HepG2 (cell line): ENCODE results near the gene C11orf16. TPM values are rescaled to one million over a fixed set of nuclear protein-coding genes. Genes with fewer than 3 reads are reported as not detected.

Source experiments
- FOXO1 ChIP-seq: sonication (generic); formaldehyde crosslinking; IDR thresholded peaks from 2 replicates; pipeline ENCODE4 v1.4.0; 2020; ENCODE audit warnings: missing genetic modification reagents
- GTF3A ChIP-seq: sonication (generic); formaldehyde crosslinking; conservative IDR thresholded peaks from 2 replicates; pipeline ENCODE4 v1.4.0; 2020; ENCODE audit warnings: mild to moderate bottlenecking, missing genetic modification reagents
- HDAC1 ChIP-seq: sonication (generic); formaldehyde crosslinking; IDR thresholded peaks from 2 replicates; pipeline ENCODE4 v1.5.1; 2020; ENCODE audit warnings: mild to moderate bottlenecking, missing genetic modification reagents
- KLF15 ChIP-seq: sonication (generic); formaldehyde crosslinking; IDR thresholded peaks from 2 replicates; pipeline ENCODE4 v1.8.1; 2023; ENCODE audit warnings: borderline replicate concordance, mild to moderate bottlenecking, inconsistent platforms, missing genetic modification reagents, mixed read lengths
- MEIS1 ChIP-seq: sonication (generic); formaldehyde crosslinking; IDR thresholded peaks from 2 replicates; pipeline ENCODE4 v1.9.0; 2021; ENCODE audit warnings: mild to moderate bottlenecking, missing genetic modification reagents, moderate library complexity, borderline replicate concordance
- SIN3A ChIP-seq: IDR thresholded peaks from 2 replicates; pipeline ENCODE4 v1.6.1; 2011; ENCODE audit warnings: low read depth, mild to moderate bottlenecking, control low read depth, low read length, borderline replicate concordance
- STAT6 ChIP-seq: sonication (generic); formaldehyde crosslinking; IDR thresholded peaks from 2 replicates; pipeline ENCODE4 v1.4.0; 2020; ENCODE audit warnings: missing genetic modification reagents, mild to moderate bottlenecking, borderline replicate concordance
- TERF1 ChIP-seq: sonication (generic); formaldehyde crosslinking; IDR thresholded peaks from 2 replicates; pipeline ENCODE4 v1.8.0; 2022; ENCODE audit warnings: mild to moderate bottlenecking, missing genetic modification reagents, moderate library complexity
- ZBTB38 ChIP-seq: sonication (generic); formaldehyde crosslinking; IDR thresholded peaks from 2 replicates; pipeline ENCODE4 v1.5.1; 2020; ENCODE audit warnings: mild to moderate bottlenecking, missing genetic modification reagents
- ZNF143 ChIP-seq: sonication (generic); formaldehyde crosslinking; IDR thresholded peaks from 2 replicates; pipeline ENCODE4 v1.4.0; 2020; ENCODE audit warnings: missing genetic modification reagents
- ZNF382 ChIP-seq: sonication (generic); formaldehyde crosslinking; IDR thresholded peaks from 2 replicates; pipeline ENCODE4 v1.5.0; 2020; ENCODE audit warnings: missing genetic modification reagents, mild to moderate bottlenecking, borderline replicate concordance
- ZNF605 ChIP-seq: sonication (generic); formaldehyde crosslinking; IDR thresholded peaks from 2 replicates; pipeline ENCODE4 v1.8.0; 2022; ENCODE audit warnings: mild to moderate bottlenecking, missing genetic modification reagents
- ZNF644 ChIP-seq: IDR thresholded peaks from 2 replicates; pipeline ENCODE4 v1.6.1; 2016; ENCODE audit warnings: low read depth
- polyA plus RNA-seq, 8 experiments: library from polyadenylated mRNA; depleted of rRNA in 3 of 8; stranded (reverse) in 7 of 8; unstranded in 1 of 8; fragments of >200 nt; fragmentation: Illumina TruSeq in 4 of 8; extraction: Trizol in 4 of 8; gene quantifications; 2 replicates each; pipeline versions ENCODE4 v1.2.1 to v1.2.3, GENCODE V29; 2011 to 2016; ENCODE audit warnings: low read depth in 4 of 8, missing spikeins in 1 of 8, mixed read lengths in 1 of 8; ENCODE audit not compliant: insufficient read depth in 1 of 8
- total RNA-seq, 5 experiments: library from RNA; depleted of rRNA; stranded (reverse); fragments of >200 nt; fragmentation: Illumina TruSeq; extraction: Trizol; gene quantifications; 2 replicates each; pipeline ENCODE4 v1.2.3, GENCODE V29; 2016; ENCODE audit warnings: low read depth in 1 of 5
- TF ChIP-seq, protein P1 (sequence below): sonication (generic); formaldehyde crosslinking; IDR thresholded peaks from 2 replicates; pipeline ENCODE4 v1.4.0; 2020; ENCODE audit warnings: missing genetic modification reagents
- TF ChIP-seq, protein P2 (sequence below): sonication (generic); formaldehyde crosslinking; IDR thresholded peaks from 2 replicates; pipeline ENCODE4 v1.9.0; 2021; ENCODE audit warnings: mild to moderate bottlenecking, missing genetic modification reagents

Gene C11orf16
- total and polyA plus RNA-seq, 2 of the 13 experiments (the other 11 are each of a cell fraction or from before 2014, with no cell fraction given): not detected

DNA sequence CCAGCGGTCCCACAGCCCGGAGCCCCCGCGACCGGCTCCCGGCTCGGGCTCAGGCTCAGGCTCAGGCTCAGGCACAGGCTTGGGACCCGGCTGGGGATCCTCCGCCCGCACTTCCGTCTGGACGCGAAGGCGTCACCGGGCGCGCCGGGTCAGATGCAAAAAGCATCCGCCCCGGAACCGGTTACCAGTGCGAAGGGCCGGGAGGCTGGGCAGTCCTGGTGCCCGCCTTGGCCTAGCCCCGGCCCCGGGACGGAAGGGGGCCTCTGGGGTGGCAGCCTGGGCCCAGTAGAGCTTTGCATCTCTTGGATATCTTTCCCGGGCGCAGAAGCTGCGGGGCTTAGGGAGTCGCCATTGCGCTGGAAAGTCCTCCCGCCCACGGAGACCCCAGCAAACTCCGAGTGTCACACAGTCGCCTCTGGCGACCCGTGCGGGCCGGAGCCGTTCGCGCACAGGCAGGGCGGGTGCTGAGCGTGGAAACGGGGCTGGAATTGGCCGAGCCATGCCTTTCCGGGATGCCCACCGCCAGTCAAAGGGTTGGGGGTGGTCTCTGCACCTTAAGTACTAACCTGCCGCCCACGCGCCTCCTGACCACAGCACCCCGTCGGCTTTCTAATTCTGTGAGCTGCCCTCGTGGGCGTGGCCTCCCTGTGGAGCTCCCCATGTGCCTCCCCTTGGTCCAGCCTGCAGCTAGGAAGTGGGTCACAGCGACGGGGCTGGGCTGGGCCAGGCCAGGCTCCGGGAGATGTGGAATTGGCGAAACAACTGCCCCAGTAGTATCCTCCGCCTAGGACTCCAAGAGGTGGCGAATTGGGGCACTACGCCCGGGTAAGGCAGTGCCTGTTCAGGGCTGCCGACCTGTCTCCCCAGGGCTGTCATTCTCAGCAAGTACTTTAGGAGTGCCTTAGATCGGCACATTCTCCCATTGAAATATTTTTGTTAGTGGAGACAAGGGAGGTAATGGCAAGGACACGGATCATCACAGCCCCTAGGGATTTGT, 31.9 kb upstream of the C11orf16 start, which contains the start of gene TMEM9B (continued):
- TF ChIP-seq, protein P1, sequence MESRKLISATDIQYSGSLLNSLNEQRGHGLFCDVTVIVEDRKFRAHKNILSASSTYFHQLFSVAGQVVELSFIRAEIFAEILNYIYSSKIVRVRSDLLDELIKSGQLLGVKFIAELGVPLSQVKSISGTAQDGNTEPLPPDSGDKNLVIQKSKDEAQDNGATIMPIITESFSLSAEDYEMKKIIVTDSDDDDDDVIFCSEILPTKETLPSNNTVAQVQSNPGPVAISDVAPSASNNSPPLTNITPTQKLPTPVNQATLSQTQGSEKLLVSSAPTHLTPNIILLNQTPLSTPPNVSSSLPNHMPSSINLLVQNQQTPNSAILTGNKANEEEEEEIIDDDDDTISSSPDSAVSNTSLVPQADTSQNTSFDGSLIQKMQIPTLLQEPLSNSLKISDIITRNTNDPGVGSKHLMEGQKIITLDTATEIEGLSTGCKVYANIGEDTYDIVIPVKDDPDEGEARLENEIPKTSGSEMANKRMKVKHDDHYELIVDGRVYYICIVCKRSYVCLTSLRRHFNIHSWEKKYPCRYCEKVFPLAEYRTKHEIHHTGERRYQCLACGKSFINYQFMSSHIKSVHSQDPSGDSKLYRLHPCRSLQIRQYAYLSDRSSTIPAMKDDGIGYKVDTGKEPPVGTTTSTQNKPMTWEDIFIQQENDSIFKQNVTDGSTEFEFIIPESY (CRISPR knock-in tag): no peak; the same call in 1 of the 2 replicates
- TF ChIP-seq ZBTB38 (CRISPR knock-in tag): 0 out of 2 replicates have a peak, but pooled peaks have one; percentile 7
- peak; percentile 20; the same call in 1 of the 2 replicates for TF ChIP-seq FOXO1 (CRISPR knock-in tag)
- TF ChIP-seq SIN3A: peak; percentile 56; the same call in 1 of the 2 replicates
- TF ChIP-seq ZNF605 (CRISPR knock-in tag): 0 out of 2 replicates have a peak, but pooled peaks have one; percentile 63
- TF ChIP-seq ZNF644: no peak
- TF ChIP-seq ZNF382 (CRISPR knock-in tag): no peak
- peak; percentile 96 for TF ChIP-seq HDAC1 (CRISPR knock-in tag)
- 0 out of 2 replicates have a peak, but pooled peaks have one; percentile 34 for TF ChIP-seq ZNF143 (CRISPR knock-in tag)
- peak; percentile 16; the same call in 1 of the 2 replicates for TF ChIP-seq KLF15 (CRISPR knock-in tag)
- peak; percentile 29 for TF ChIP-seq MEIS1 (CRISPR knock-in tag)
- TF ChIP-seq STAT6 (CRISPR knock-in tag): peak; percentile 78; the same call in 1 of the 2 replicates
- TF ChIP-seq TERF1 (CRISPR knock-in tag): no peak
- TF ChIP-seq, protein P2, sequence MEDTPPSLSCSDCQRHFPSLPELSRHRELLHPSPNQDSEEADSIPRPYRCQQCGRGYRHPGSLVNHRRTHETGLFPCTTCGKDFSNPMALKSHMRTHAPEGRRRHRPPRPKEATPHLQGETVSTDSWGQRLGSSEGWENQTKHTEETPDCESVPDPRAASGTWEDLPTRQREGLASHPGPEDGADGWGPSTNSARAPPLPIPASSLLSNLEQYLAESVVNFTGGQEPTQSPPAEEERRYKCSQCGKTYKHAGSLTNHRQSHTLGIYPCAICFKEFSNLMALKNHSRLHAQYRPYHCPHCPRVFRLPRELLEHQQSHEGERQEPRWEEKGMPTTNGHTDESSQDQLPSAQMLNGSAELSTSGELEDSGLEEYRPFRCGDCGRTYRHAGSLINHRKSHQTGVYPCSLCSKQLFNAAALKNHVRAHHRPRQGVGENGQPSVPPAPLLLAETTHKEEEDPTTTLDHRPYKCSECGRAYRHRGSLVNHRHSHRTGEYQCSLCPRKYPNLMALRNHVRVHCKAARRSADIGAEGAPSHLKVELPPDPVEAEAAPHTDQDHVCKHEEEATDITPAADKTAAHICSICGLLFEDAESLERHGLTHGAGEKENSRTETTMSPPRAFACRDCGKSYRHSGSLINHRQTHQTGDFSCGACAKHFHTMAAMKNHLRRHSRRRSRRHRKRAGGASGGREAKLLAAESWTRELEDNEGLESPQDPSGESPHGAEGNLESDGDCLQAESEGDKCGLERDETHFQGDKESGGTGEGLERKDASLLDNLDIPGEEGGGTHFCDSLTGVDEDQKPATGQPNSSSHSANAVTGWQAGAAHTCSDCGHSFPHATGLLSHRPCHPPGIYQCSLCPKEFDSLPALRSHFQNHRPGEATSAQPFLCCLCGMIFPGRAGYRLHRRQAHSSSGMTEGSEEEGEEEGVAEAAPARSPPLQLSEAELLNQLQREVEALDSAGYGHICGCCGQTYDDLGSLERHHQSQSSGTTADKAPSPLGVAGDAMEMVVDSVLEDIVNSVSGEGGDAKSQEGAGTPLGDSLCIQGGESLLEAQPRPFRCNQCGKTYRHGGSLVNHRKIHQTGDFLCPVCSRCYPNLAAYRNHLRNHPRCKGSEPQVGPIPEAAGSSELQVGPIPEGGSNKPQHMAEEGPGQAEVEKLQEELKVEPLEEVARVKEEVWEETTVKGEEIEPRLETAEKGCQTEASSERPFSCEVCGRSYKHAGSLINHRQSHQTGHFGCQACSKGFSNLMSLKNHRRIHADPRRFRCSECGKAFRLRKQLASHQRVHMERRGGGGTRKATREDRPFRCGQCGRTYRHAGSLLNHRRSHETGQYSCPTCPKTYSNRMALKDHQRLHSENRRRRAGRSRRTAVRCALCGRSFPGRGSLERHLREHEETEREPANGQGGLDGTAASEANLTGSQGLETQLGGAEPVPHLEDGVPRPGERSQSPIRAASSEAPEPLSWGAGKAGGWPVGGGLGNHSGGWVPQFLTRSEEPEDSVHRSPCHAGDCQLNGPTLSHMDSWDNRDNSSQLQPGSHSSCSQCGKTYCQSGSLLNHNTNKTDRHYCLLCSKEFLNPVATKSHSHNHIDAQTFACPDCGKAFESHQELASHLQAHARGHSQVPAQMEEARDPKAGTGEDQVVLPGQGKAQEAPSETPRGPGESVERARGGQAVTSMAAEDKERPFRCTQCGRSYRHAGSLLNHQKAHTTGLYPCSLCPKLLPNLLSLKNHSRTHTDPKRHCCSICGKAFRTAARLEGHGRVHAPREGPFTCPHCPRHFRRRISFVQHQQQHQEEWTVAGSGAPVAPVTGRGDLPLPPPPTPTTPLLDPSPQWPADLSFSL (CRISPR knock-in tag): no peak
- TF ChIP-seq GTF3A (CRISPR knock-in tag): no peak
